ENCODE data around the gene HCFC1.
A peak's percentile ranks its signal among the peaks of the same experiment; 100 is the strongest.

Gene HCFC1

DNA sequence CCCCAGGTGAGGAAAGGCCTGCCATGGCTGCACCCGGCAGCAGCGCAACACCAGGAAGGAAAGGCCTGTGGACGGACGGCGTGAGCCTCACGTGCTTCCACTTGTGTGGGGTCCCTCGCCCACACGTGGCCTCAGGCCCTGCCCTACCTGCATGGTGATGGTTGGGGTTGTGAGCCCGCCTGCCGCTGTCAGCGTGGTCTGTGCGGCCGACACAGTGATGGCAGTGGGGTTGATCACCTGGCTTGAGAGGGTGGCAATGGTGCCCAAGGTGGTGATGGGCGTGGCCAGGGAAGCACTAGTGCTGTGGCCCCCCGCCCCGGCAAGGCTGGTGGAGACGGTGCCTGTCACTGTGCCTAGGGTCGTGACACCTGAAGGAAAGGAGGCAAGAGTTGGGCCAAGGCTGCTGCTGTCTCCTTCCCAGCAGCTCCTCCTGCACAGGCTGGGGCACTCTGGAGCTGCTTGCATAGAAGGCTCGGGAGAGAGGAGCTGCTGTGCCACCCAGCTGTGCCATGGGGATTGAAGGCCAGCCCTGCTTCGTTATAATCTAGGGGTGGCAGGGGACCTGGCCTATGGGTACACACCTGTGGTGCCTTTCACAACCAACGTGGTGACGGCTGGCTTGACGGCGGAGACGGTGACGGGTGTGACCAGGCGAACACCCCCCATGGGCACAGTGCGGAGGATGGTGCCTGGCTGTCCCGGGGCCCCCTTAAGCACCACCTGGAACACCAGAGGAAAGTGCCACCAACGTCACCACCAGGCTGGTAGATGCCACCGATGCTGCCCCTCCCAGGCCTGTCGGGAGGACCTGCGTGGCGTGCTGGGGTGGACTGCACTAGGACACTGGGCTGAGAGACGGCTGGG, 15.3 kb downstream of the HCFC1 start:
- no peak overlapping the region for H3K27ac Mint-ChIP-seq (ENCODE audit: low read depth)

DNA sequence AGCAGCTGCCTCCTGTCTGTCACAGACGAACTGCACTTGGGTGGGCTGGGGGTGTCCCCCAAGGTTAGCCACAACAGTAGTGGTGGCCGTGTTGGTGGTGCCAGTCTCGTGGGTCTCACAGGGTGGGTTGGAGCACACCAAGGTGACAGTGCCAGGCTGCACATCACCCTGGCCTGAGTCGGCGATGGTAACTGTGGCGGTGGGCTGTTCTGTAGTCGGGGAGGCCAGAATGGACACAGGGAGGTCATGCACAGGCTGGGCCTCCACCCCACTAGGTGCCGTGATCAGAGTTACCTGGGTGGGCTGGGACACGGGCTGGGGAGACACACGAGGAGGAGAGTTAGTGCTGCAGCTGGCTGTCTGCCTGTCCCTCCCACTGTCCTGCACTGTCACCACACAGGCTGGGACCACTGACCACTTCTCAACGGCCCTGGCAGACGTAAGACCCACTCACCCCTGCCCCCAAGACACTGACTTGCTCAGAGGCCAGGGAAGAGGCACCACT, 16.3 kb downstream of the HCFC1 start:
- Mint-ChIP-seq H3K27me3 (no peaks in the 10 kb centered on the region), H3K27ac (ENCODE audit: low read depth) (no peak overlapping the region), H3K9me3 (no peaks in the 10 kb centered on the region), H3K4me1 (no peaks in the 10 kb centered on the region), H3K4me3 (no peak overlapping the region), H3K36me3 (ENCODE audit: insufficient read depth) (peaks cover 43% of the 10 kb centered on the region)
- ATAC-seq (replicated peaks; ENCODE audit: extremely low read depth, poor library complexity, severe bottlenecking) (no peak), DNase-seq (ENCODE audit: low spot score in 2 of 2) (no peak)

More for the DNA sequence above, 15.3 kb downstream of the HCFC1 start:
- no peaks in the 10 kb centered on the region for H3K4me1 Mint-ChIP-seq
- H3K4me3 Mint-ChIP-seq: no peak overlapping the region
- H3K27me3 Mint-ChIP-seq: no peaks in the 10 kb centered on the region
- no peaks in the 10 kb centered on the region for H3K9me3 Mint-ChIP-seq
- no peak for DNase-seq (ENCODE audit: low spot score in 2 of 2)
- peaks cover 42% of the 10 kb centered on the region for H3K36me3 Mint-ChIP-seq (ENCODE audit: insufficient read depth)
- no peak for ATAC-seq (replicated peaks; ENCODE audit: extremely low read depth, poor library complexity, severe bottlenecking)

DNA sequence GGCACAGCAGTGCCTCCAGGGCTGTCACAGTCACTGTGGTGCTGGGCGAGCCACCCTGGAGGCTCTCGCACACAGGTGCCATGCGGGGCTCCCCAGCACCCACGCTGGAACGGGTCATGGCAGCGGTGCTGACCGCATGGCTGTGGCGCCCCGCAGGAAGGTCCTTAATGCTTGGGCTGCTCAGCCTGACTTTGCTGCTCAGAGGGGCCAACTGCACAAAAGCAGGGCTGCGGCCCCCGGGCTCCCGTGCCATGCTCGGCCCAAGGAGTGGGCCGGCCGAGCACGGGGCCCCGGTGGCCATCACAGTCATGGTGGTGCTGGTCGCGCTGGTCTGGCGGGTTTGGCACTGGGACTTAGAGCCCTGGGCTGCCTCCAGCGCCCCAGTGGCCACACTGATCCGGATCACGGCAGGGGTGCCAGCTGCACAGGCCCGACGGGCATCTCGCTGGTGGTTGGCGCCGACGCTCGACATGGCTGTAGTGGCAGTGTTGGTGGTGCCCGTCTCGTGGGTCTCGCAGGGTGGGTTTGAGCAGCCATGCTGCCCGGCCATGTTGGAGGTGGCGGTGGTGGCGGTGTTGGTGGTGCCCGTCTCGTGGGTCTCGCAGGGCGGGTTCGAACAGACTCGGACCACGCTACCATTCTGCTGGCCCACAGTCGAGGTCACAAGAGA, 16.9 kb downstream of the HCFC1 start:
- Mint-ChIP-seq H3K4me3 (no peak overlapping the region), H3K4me1 (no peaks in the 10 kb centered on the region), H3K36me3 (ENCODE audit: insufficient read depth) (peaks cover 46% of the 10 kb centered on the region), H3K9me3 (no peaks in the 10 kb centered on the region), H3K27ac (ENCODE audit: low read depth) (no peak overlapping the region), H3K27me3 (no peaks in the 10 kb centered on the region)
- DNase-seq (ENCODE audit: low spot score in 2 of 2): no peak
- ATAC-seq (replicated peaks; ENCODE audit: extremely low read depth, poor library complexity, severe bottlenecking): no peak

DNA sequence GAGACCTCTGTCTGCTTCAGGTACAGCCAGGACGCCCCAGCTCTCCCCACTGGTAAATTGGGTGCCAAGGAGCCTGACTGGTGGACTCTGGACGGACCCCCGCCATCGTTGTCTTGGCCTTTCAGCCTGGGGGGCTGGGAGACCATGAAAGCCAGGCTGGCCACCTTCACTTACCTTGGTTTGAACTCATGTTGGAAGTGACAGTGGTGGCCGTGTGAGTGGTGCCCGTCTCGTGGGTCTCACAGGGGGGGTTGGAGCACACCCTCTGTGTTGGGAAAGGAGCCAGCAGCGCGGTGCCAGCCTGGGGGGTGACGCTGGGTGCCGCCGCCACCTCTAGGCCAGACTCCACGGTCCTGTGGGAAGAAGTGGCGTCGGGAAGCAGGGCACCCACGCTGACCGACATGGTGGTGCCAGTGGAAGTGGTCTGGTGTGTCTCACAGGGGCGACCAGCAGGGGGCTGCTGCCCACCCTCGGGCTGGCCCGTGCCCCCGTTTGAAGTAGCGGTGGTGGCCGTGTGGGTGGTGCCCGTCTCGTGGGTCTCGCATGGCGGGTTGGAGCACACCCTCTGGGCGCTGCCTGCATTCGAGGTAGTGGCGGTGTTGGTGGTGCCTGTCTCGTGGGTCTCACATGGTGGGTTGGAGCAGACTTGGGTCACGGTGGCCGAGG, 17.6 kb downstream of the HCFC1 start:
- no peak overlapping the region for H3K4me3 Mint-ChIP-seq
- ATAC-seq (replicated peaks; ENCODE audit: extremely low read depth, poor library complexity, severe bottlenecking) (no peak), DNase-seq (ENCODE audit: low spot score in 2 of 2) (no peak)
- H3K27ac Mint-ChIP-seq (ENCODE audit: low read depth): no peak overlapping the region
- H3K9me3 Mint-ChIP-seq: no peaks in the 10 kb centered on the region
- no peaks in the 10 kb centered on the region for H3K4me1 Mint-ChIP-seq
- H3K36me3 Mint-ChIP-seq (ENCODE audit: insufficient read depth): peaks cover 48% of the 10 kb centered on the region
- H3K27me3 Mint-ChIP-seq: no peaks in the 10 kb centered on the region

DNA sequence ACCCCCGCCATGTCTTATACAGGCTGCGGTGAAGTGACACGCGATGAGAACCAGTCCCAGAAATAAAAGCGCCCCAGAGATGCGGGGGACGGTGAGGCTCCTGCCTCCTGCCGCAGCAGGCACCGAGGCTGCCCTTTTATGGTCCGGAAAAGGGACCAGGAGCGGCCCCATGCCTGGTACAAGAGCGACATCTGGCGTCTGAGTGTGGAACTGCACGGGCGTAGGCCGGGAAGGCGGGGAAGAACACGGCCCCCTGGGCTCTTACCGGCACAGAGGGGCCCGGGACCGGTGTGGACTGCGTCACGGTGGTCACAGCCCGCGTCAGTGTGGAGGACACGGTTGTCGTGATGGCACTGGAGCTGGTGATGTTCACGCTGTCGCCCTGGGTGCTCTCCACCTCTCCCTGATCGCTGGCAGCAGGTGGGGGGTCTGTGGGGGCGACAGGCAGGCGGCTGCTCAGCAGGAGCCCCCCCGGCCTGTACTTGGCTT, 18.2 kb downstream of the HCFC1 start:
- no peaks in the 10 kb centered on the region for H3K27me3 Mint-ChIP-seq
- no peaks in the 10 kb centered on the region for H3K4me1 Mint-ChIP-seq
- peak overlapping the region; percentile 83 for H3K27ac Mint-ChIP-seq (ENCODE audit: low read depth)
- no peak overlapping the region for H3K4me3 Mint-ChIP-seq
- ATAC-seq (replicated peaks; ENCODE audit: extremely low read depth, poor library complexity, severe bottlenecking) (peak; percentile 61), DNase-seq (ENCODE audit: low spot score in 2 of 2) (peak; percentile 72 to 79)
- H3K9me3 Mint-ChIP-seq: no peaks in the 10 kb centered on the region
- H3K36me3 Mint-ChIP-seq (ENCODE audit: insufficient read depth): peaks cover 46% of the 10 kb centered on the region

DNA sequence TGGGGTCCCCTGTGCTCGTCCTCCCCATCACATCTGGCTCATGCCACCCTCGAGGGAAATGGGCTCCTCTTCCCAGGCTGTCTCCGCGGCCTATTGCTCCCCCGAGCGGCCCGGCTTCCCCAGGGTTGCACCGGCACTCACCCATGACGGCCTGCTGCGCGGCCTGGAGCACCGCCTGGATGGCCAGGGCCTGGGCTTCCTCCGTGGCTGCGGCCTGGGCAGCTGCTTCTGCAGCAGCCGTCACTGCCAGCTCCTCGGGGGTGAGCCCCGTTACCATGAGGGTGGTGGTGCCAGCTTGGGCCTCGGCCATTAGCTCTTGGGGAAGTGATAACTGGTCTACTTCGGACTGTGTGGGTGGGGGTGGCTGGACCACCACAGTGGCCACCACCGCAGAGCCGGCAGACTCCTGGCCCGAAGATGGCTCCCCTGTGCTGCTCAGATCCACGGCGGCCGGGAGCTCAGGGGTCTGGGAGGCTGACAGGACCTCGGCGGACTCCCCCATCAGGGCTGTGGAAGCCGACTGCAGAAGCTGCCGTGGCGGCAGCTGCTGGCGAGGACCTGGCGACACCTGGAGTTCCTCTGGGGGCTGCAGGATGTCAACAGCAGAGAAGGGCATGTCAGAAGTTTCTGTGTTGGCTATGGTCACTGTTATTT, 19.1 kb downstream of the HCFC1 start:
- peaks cover 48% of the 10 kb centered on the region for H3K36me3 Mint-ChIP-seq (ENCODE audit: insufficient read depth)

DNA sequence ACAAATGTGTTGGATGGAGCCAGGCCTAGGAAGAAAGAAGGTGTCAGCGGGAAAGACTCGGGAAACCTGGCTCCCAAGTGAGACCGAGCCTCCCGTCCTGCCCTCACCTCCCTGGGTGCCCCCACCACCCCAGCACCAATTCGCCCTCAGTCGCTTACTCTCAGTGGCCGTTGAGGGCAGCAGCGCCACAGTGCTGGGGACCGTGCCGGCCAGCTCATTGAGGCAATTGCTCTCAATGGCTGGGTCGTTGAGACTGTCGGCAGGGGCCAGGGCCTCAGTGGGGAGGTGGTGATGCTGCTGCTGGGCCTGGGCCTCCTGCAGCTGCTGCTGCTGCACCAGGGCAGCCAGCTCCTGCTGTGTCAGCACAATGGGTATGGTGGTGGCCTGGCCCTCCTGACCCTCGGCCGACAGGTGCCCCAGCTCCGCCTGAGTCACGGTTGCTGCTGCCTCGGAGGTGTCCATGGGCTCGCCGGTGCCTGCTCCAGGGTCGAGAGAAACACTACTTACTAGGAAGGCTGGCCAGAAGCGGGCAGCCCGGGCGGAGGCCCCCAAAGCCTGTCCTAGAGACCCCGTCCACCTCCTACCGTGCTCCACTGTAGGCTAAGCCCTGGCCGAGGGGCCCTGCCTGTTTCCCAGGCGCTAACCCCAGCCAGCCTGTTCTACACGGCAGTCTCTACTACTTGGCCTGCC, 19.8 kb downstream of the HCFC1 start:
- Mint-ChIP-seq H3K4me1 (peaks cover 6% of the 10 kb centered on the region), H3K27me3 (no peaks in the 10 kb centered on the region), H3K36me3 (ENCODE audit: insufficient read depth) (peaks cover 47% of the 10 kb centered on the region), H3K4me3 (no peak overlapping the region), H3K27ac (ENCODE audit: low read depth) (no peak overlapping the region), H3K9me3 (no peaks in the 10 kb centered on the region)
- ATAC-seq (replicated peaks; ENCODE audit: extremely low read depth, poor library complexity, severe bottlenecking): no peak
- DNase-seq (ENCODE audit: low spot score in 2 of 2): no peak

More for the DNA sequence above, 19.1 kb downstream of the HCFC1 start:
- no peak for DNase-seq (ENCODE audit: low spot score in 2 of 2)
- Mint-ChIP-seq H3K27me3 (no peaks in the 10 kb centered on the region), H3K4me1 (peaks cover 2% of the 10 kb centered on the region), H3K4me3 (no peak overlapping the region), H3K9me3 (no peaks in the 10 kb centered on the region), H3K27ac (ENCODE audit: low read depth) (no peak overlapping the region)
- no peak for ATAC-seq (replicated peaks; ENCODE audit: extremely low read depth, poor library complexity, severe bottlenecking)

DNA sequence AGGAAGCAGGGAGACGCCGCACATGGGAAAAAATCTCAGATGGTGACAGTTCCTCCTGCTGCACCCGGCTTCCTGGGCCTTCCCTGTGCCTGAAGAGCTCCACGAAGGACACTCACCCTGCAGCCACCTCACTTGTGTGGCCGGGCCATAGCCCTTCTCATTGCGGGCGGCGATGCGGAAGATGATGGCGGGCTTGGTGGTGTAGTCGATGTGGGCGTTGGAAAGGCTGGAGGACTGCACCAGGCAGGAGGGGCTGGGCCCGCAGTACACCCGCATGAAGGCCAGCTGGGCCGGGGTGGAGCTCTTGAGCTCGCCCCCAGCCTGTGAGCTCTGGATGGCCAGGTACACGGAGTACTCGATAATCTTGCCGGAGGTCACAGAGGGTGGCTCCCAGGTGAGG, 21.5 kb downstream of the HCFC1 start:
- DNase-seq (ENCODE audit: low spot score in 2 of 2) (no peak), ATAC-seq (replicated peaks; ENCODE audit: extremely low read depth, poor library complexity, severe bottlenecking) (no peak)
- no peaks in the 10 kb centered on the region for H3K27me3 Mint-ChIP-seq
- H3K27ac Mint-ChIP-seq (ENCODE audit: low read depth): no peak overlapping the region
- no peaks in the 10 kb centered on the region for H3K9me3 Mint-ChIP-seq
- H3K4me3 Mint-ChIP-seq: no peak overlapping the region
- H3K36me3 Mint-ChIP-seq (ENCODE audit: insufficient read depth): peaks cover 38% of the 10 kb centered on the region
- H3K4me1 Mint-ChIP-seq: peaks cover 6% of the 10 kb centered on the region

DNA sequence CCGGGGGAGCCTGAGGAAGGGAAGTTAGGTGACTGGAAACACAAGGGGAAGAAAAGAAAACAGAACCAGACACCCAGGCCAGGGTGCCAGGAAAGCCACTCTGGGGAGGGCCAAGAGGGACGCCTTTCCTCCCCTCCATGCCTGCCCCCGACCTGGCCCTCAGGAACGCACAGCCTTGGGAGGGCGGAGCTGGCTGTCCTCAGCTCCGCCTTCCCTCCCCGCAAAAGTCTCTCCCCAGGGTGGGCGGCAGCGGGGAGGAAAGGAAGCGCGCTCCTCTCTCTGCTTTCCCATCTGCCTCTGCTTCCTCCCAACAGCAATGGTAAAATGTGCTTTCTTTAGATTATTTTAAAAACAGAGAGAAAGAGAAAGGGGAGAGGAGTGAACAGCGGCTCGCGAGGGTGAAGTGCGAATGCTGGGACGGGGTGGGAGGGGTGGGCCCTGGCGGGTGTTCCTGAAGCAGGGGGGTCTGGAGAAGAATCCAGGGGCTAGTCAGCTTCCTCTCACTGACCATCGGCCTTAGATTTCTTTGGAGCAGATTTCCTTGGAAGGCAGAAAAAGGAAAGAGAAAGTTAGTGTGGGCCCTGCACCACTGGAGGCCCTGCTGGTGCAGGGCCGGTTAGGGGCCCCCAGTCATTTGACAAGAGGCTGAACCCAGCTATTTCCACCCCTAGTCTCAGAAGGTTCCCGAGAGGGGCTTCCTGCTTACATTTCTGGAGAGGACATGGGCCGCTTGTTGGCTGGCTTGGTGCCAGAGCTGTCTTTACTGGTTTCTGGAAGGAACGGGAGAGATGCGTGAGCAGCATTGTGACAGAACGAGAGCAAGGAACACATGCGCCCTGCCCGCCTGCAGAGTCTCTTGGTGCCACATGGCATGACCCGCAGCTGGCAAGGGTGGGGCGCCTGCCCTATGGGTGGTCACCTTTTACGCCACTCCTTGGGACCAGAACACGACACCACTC, 22.5 kb downstream of the HCFC1 start:
- peak overlapping the region; percentile 11 for H3K4me3 Mint-ChIP-seq
- H3K4me1 Mint-ChIP-seq: peaks cover 6% of the 10 kb centered on the region
- H3K27me3 Mint-ChIP-seq: no peaks in the 10 kb centered on the region
- ATAC-seq (replicated peaks; ENCODE audit: extremely low read depth, poor library complexity, severe bottlenecking) (no peak), DNase-seq (ENCODE audit: low spot score in 2 of 2) (no peak)
- peaks cover 32% of the 10 kb centered on the region for H3K36me3 Mint-ChIP-seq (ENCODE audit: insufficient read depth)
- peak overlapping the region; percentile 76 for H3K27ac Mint-ChIP-seq (ENCODE audit: low read depth)
- no peaks in the 10 kb centered on the region for H3K9me3 Mint-ChIP-seq

DNA sequence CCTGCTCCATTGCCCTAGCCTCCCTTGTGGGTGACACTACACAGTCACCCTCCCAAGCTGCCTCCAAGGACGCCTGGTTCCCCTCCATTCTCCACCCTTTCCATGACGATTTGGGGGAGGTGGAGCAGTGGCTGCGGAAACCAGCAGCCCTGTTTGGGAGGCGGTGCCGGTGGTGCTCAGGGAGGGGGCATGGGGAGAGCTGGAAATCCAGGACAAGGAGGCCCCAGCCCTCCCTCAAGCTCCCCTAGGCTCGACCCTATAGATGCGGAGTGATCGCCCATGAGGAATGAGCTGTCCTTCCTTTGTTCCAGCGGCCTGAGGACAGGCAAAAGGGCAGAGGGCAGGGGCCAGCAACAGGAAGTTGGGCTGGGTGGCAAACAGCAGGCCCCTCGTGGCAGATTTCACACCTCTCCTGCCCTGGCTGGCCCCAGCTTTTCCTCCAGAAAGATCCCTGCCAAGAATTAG, 23.6 kb downstream of the HCFC1 start:
- Mint-ChIP-seq H3K36me3 (ENCODE audit: insufficient read depth) (peaks cover 23% of the 10 kb centered on the region), H3K9me3 (no peaks in the 10 kb centered on the region), H3K4me1 (peaks cover 6% of the 10 kb centered on the region), H3K4me3 (no peak overlapping the region), H3K27ac (ENCODE audit: low read depth) (peak overlapping the region; percentile 76), H3K27me3 (no peaks in the 10 kb centered on the region)
- ATAC-seq (replicated peaks; ENCODE audit: extremely low read depth, poor library complexity, severe bottlenecking) (no peak), DNase-seq (ENCODE audit: low spot score in 2 of 2) (no peak)
